ENCODE measurements around the gene DGUOK. TPM values are rescaled to one million over a fixed set of nuclear protein-coding genes. Genes with fewer than 3 reads are reported as not detected.

DGUOK gene
- total and polyA plus RNA-seq, 10 of the 15 experiments (the other 5 are each of a cell fraction or from before 2014, with no cell fraction given), result 64.4 to 234 (median 91.4) TPM

GRCh38 chr2:73910873-73911547 lies 15.7 kb upstream of the DGUOK start:
- Histone ChIP-seq H3K36me3 (ENCODE audit: control insufficient read depth in 2 of 2, insufficient read depth in 2 of 2, low read length in 1 of 2) (no peaks in the 10 kb centered on the region), H3K79me2 (ENCODE audit: control insufficient read depth, insufficient read depth, low read length) (no peaks in the 10 kb centered on the region), H3K27me3 (replicated peaks in 1 of 2; ENCODE audit: control insufficient read depth in 2 of 2, insufficient read depth in 2 of 2, low read length in 1 of 2) (no peaks in the 10 kb centered on the region), H3K9me3 (replicated peaks; ENCODE audit: control insufficient read depth, insufficient read depth, low read length) (no peaks in the 10 kb centered on the region), H3K27ac (ENCODE audit: control insufficient read depth, insufficient read depth) (no peak overlapping the region), H3K4me1 (ENCODE audit: control insufficient read depth, insufficient read depth, low read length) (no peaks in the 10 kb centered on the region), H3K4me3 (no peak overlapping the region), H4K20me1 (ENCODE audit: control insufficient read depth, insufficient read depth) (no peaks in the 10 kb centered on the region), H2AFZ (ENCODE audit: control insufficient read depth, low read depth, low read length) (no peak overlapping the region), H3K4me2 (ENCODE audit: control insufficient read depth, insufficient read depth) (no peak overlapping the region), H3K9ac (ENCODE audit: control insufficient read depth, insufficient read depth, low read length) (no peak overlapping the region)
- BruUV-seq (replicated peaks), result no TSS peak
- POLR2A ChIA-PET, result interaction anchor here (0.7 to 1.0 kb wide), 2 partner anchors 77 to 680 kb away, joined by 3 read pairs; no protein-coding TSS in a partner anchor
- RAD21 ChIA-PET (ENCODE audit: unreplicated experiment), result interaction anchor here (0.8 to 2.2 kb wide), 8 partner anchors 12 to 214 kb away, joined by 3 to 7 read pairs (median 3); no protein-coding TSS in a partner anchor
- intact Hi-C loops (cut with micrococcal nuclease; ENCODE audit: unreplicated experiment), result no loop called here
- ATAC-seq (no peak), DNase-seq (ENCODE audit: low read depth, low spot score) (no peak), FAIRE-seq (no peak)
- WGBS (ENCODE audit: insufficient coverage, insufficient replicate concordance, low lambda C conversion rate, missing lambda C conversion rate), result 53% methylated on average over 6 of the region's 6 CpGs
- SMC1A ChIA-PET (ENCODE audit: uncharacterized antibody, unreplicated experiment), result interaction anchor here (0.7 to 5.0 kb wide), 10 partner anchors 28 to 210 kb away, joined by 3 to 45 read pairs (median 4); no protein-coding TSS in a partner anchor
- TF ChIP-seq YBX1 (IDR thresholded peaks at IDR 0.05) (no peak), RELA (IDR thresholded peaks at IDR 0.05; ENCODE audit: borderline replicate concordance, partially characterized antibody) (no peak), IKZF1 (conservative IDR thresholded peaks at IDR 0.05) (no peak), TCF7 (IDR thresholded peaks at IDR 0.05; ENCODE audit: borderline replicate concordance) (no peak), STAT1 (conservative IDR thresholded peaks at IDR 0.05) (no peak), NFYA (IDR thresholded peaks at IDR 0.05; ENCODE audit: borderline replicate concordance, low read depth, low read length) (no peak), ATF7 (IDR thresholded peaks at IDR 0.05; ENCODE audit: low read depth) (no peak), HDAC6 (IDR thresholded peaks at IDR 0.05; ENCODE audit: unreplicated experiment) (no peak), SP1 (IDR thresholded peaks at IDR 0.05; ENCODE audit: low read depth, low read length) (no peak), USF2 (IDR thresholded peaks at IDR 0.05; ENCODE audit: borderline replicate concordance, low read depth, low read length) (no peak)
- TF ChIP-seq, protein P1, sequence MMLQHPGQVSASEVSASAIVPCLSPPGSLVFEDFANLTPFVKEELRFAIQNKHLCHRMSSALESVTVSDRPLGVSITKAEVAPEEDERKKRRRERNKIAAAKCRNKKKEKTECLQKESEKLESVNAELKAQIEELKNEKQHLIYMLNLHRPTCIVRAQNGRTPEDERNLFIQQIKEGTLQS (IDR thresholded peaks at IDR 0.05; ENCODE audit: borderline replicate concordance, extremely low read depth, low read depth, low read length), result no peak
- TF ChIP-seq, protein P2, sequence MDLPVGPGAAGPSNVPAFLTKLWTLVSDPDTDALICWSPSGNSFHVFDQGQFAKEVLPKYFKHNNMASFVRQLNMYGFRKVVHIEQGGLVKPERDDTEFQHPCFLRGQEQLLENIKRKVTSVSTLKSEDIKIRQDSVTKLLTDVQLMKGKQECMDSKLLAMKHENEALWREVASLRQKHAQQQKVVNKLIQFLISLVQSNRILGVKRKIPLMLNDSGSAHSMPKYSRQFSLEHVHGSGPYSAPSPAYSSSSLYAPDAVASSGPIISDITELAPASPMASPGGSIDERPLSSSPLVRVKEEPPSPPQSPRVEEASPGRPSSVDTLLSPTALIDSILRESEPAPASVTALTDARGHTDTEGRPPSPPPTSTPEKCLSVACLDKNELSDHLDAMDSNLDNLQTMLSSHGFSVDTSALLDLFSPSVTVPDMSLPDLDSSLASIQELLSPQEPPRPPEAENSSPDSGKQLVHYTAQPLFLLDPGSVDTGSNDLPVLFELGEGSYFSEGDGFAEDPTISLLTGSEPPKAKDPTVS (IDR thresholded peaks at IDR 0.05; ENCODE audit: low read depth, low read length), result no peak
- in situ Hi-C loops (cut with MboI), result no loop called here
- CTCF ChIA-PET, result interaction anchor here (0.8 to 5.4 kb wide), 12 partner anchors 11 to 234 kb away, joined by 3 to 78 read pairs (median 5); partner anchors contain the start of gene STAMBP

Measured in GM12878 (cell line).